ENCODE data around the gene COX4I1.
"Not testable (repeated sequence)": the region's sequence is repeated elsewhere in the genome, so short reads cannot be mapped to it uniquely, and the experiment has no call there.

The COX4I1 gene

GRCh38 chr16:85808926-85809325 lies 9.4 kb downstream of the COX4I1 start:
- no peak for TF ChIP-seq SPI1 (IDR thresholded peaks at IDR 0.05; ENCODE audit: low read depth, low read length)
- TF ChIP-seq POU2F2 (IDR thresholded peaks at IDR 0.05; ENCODE audit: low read depth, low read length), result no peak
- TF ChIP-seq TAF1 (IDR thresholded peaks at IDR 0.05; ENCODE audit: low read depth, low read length), result no peak
- TF ChIP-seq POLR2A (IDR thresholded peaks at IDR 0.05; ENCODE audit: low read depth, low read length), result no peak
- TF ChIP-seq POLR2AphosphoS5 (IDR thresholded peaks at IDR 0.05; ENCODE audit: low read depth, low read length), result no peak
- TF ChIP-seq PAX5 (IDR thresholded peaks at IDR 0.05; ENCODE audit: insufficient read depth, low read length, severe bottlenecking), result no peak
- no peak for DNase-seq (ENCODE audit: insufficient read length, low spot score)
- FAIRE-seq, result no peak

DNA sequence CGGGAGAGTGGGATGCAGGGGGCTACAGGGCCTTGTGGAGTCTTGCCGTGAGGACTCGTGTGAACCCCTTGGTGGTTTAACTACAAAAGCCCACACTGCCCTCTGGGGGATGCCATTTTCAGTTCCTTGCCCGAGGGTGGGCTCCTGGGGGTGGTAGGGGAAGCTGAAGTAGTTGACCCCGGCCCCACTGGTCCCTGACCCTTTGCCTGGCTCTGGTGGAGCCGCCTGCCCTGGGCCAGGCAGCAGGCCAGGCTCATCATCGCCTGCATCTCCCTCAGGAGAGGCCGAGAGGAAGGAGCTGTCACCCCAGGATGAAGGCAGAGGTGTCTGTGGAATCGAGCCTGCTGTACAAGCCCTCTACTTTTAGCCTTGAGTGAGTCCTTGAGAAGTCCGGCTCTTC lies 10.2 kb downstream of the COX4I1 start:
- no peak for DNase-seq (ENCODE audit: insufficient read length, low spot score)
- TF ChIP-seq SPI1 (IDR thresholded peaks at IDR 0.05; ENCODE audit: low read depth, low read length), result no peak
- TF ChIP-seq POU2F2 (IDR thresholded peaks at IDR 0.05; ENCODE audit: low read depth, low read length), result no peak
- TF ChIP-seq POLR2A (IDR thresholded peaks at IDR 0.05; ENCODE audit: low read depth, low read length), result no peak
- TF ChIP-seq TAF1 (IDR thresholded peaks at IDR 0.05; ENCODE audit: low read depth, low read length), result no peak
- TF ChIP-seq POLR2AphosphoS5 (IDR thresholded peaks at IDR 0.05; ENCODE audit: low read depth, low read length), result no peak
- no peak for TF ChIP-seq PAX5 (IDR thresholded peaks at IDR 0.05; ENCODE audit: insufficient read depth, low read length, severe bottlenecking)
- no peak for FAIRE-seq

GRCh38 chr16:85810097-85810741 lies 10.7 kb downstream of the COX4I1 start:
- DNase-seq (ENCODE audit: insufficient read length, low spot score), result no peak
- TF ChIP-seq POU2F2 (IDR thresholded peaks at IDR 0.05; ENCODE audit: low read depth, low read length) (no peak), TAF1 (IDR thresholded peaks at IDR 0.05; ENCODE audit: low read depth, low read length) (no peak), SPI1 (IDR thresholded peaks at IDR 0.05; ENCODE audit: low read depth, low read length) (no peak), PAX5 (IDR thresholded peaks at IDR 0.05; ENCODE audit: insufficient read depth, low read length, severe bottlenecking) (no peak), POLR2A (IDR thresholded peaks at IDR 0.05; ENCODE audit: low read depth, low read length) (no peak)
- FAIRE-seq, result no peak

GRCh38 chr16:85810742-85811115 lies 11.2 kb downstream of the COX4I1 start:
- DNase-seq (ENCODE audit: insufficient read length, low spot score) (no peak), FAIRE-seq (no peak)
- no peak for TF ChIP-seq TAF1 (IDR thresholded peaks at IDR 0.05; ENCODE audit: low read depth, low read length)
- no peak for TF ChIP-seq PAX5 (IDR thresholded peaks at IDR 0.05; ENCODE audit: insufficient read depth, low read length, severe bottlenecking)
- TF ChIP-seq POLR2A (IDR thresholded peaks at IDR 0.05; ENCODE audit: low read depth, low read length), result no peak
- TF ChIP-seq POLR2AphosphoS5 (IDR thresholded peaks at IDR 0.05; ENCODE audit: low read depth, low read length), result no peak

DNA sequence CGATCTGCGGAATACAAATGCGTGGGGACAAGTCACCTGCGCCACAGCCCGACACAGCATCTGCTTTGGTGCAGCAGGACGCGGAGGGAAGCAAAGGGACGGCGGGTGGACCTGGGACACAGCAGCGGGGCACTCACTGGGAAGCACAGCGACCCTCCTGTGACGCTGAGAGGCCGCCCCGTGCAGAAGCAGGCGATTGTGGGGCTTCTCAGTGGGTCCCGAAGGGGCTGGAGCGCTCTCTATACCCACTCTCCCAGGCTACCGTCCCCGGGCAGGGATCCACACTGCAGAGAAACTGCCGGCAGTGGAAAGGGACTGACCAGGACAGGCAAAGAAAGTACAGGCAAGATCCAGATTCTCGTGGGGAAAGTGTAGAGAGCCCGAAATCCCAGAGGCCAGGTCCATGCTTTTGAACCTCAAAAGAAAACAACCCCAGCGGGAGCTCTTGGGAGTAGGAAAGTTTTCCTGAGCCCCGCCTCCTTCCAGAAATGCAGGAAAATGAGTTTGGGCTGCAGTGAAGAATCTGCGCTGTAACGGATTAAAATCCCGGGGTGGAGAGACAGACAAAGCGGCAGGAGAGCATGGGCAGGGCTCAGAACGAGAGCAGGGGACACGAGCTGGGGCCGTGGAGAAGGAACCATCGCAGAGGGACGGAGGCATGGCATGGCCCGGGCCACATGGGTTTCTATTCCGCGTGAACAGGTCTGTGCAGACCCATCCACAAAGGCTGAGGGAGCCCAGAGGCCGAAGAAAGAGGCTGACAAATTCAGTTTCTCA lies 12.7 kb downstream of the COX4I1 start:
- no peak for TF ChIP-seq SPI1 (IDR thresholded peaks at IDR 0.05; ENCODE audit: low read depth, low read length)
- no peak for TF ChIP-seq POU2F2 (IDR thresholded peaks at IDR 0.05; ENCODE audit: low read depth, low read length)
- TF ChIP-seq POLR2AphosphoS5 (IDR thresholded peaks at IDR 0.05; ENCODE audit: low read depth, low read length), result no peak
- no peak for TF ChIP-seq TAF1 (IDR thresholded peaks at IDR 0.05; ENCODE audit: low read depth, low read length)
- no peak for TF ChIP-seq PAX5 (IDR thresholded peaks at IDR 0.05; ENCODE audit: insufficient read depth, low read length, severe bottlenecking)
- TF ChIP-seq POLR2A (IDR thresholded peaks at IDR 0.05; ENCODE audit: low read depth, low read length), result no peak
- FAIRE-seq, result no peak
- no peak for DNase-seq (ENCODE audit: insufficient read length, low spot score)

DNA sequence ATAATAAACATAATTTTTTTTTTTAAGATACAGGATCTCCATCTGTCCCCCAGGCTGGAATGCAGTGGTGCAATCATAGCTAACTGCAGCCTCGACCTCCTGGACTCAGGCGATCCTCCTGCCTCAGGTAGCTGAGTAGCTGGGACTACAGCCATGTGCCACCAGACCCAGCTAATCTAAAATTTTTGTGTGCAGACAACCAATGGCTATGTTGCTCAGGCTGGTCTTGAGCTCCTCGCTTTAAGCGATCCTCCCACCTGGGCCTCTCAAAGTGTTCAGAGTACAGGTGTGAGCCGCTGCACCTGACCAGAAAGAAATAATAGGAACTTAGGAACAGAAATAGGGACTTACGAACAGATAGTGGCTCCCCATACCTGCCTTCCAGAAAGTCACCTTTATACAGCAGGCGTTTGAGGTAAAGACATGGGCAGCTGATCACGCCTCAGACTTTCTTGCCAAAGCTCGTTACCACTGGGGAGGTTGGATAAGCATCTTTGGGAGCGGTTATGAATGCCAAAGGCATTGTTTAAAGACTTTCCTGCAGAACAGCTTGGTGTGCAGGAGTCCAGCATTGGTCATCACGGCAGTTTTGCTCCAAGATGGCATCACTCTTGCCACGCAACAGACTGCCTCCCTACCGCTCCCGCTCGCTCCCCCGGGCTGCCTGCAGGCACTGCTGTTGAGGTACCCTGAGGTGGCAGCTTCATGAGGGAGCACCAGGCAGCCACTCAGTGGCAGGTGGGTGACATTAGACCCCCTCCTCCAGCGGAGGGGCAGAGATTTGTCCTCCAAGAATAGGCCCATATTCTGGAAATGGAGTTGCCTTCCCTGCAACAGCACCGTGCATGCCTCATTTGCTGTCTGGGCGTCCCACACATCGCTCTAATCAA lies 13.6 kb downstream of the COX4I1 start:
- no peak for DNase-seq (ENCODE audit: insufficient read length, low spot score)
- no peak for FAIRE-seq
- TF ChIP-seq POLR2A (IDR thresholded peaks at IDR 0.05; ENCODE audit: low read depth, low read length), result no peak
- no peak for TF ChIP-seq POLR2AphosphoS5 (IDR thresholded peaks at IDR 0.05; ENCODE audit: low read depth, low read length)
- no peak for TF ChIP-seq PAX5 (IDR thresholded peaks at IDR 0.05; ENCODE audit: insufficient read depth, low read length, severe bottlenecking)
- no peak for TF ChIP-seq POU2F2 (IDR thresholded peaks at IDR 0.05; ENCODE audit: low read depth, low read length)
- TF ChIP-seq TAF1 (IDR thresholded peaks at IDR 0.05; ENCODE audit: low read depth, low read length), result no peak
- no peak for TF ChIP-seq SPI1 (IDR thresholded peaks at IDR 0.05; ENCODE audit: low read depth, low read length)

DNA sequence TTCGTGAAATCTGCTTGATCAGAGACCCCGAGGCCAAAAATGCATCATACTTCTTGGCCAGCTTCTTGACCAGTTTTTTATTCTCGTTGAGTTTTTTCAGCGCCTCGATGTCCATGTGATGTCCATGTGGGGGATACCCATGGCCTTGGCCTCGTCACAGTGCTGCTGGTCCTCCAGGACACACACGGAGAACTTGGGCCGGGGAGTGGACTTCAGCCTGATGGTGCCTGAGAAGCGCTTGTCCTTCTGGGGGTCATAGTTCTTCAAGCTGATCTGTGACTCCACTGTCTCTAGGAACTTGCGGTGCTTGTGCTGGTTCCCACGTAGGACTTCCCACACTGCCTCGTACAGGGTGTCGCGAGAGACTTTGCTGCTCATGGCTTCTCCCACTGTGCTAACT lies 16.7 kb downstream of the COX4I1 start:
- DNase-seq (ENCODE audit: insufficient read length, low spot score) (no peak), FAIRE-seq (no peak)
- TF ChIP-seq SPI1 (IDR thresholded peaks at IDR 0.05; ENCODE audit: low read depth, low read length), result no peak
- no peak for TF ChIP-seq POLR2A (IDR thresholded peaks at IDR 0.05; ENCODE audit: low read depth, low read length)
- TF ChIP-seq TAF1 (IDR thresholded peaks at IDR 0.05; ENCODE audit: low read depth, low read length), result no peak
- no peak for TF ChIP-seq POU2F2 (IDR thresholded peaks at IDR 0.05; ENCODE audit: low read depth, low read length)
- TF ChIP-seq POLR2AphosphoS5 (IDR thresholded peaks at IDR 0.05; ENCODE audit: low read depth, low read length), result no peak
- no peak for TF ChIP-seq PAX5 (IDR thresholded peaks at IDR 0.05; ENCODE audit: insufficient read depth, low read length, severe bottlenecking)

DNA sequence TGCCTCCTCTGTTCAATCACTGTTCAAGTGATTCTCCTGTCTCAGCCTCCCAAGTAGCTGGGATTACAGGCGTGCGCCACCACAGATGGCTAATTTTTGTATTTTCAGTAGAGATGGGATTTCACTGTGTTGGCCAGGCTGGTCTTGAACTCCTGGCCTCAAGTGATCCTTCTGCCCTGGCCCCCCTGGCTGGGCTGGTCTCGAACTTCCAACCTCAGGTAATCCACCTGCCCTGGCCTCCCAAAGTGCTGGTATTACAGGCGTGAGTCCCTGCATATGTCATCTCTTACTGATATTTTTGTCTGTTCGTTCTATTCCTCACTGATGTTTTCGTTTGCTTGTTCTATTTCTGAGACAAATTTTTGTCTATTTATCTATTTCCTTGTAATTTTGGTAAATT lies 17.7 kb downstream of the COX4I1 start:
- DNase-seq (ENCODE audit: insufficient read length, low spot score); FAIRE-seq: not testable (repeated sequence)

GRCh38 chr16:85819245-85819644 lies 19.8 kb downstream of the COX4I1 start:
- DNase-seq (ENCODE audit: insufficient read length, low spot score), result peak; percentile 64
- peak; percentile 26 for FAIRE-seq
- TF ChIP-seq POU2F2 (IDR thresholded peaks at IDR 0.05; ENCODE audit: low read depth, low read length), result no peak
- TF ChIP-seq TAF1 (IDR thresholded peaks at IDR 0.05; ENCODE audit: low read depth, low read length), result no peak
- no peak for TF ChIP-seq POLR2A (IDR thresholded peaks at IDR 0.05; ENCODE audit: low read depth, low read length)
- TF ChIP-seq PAX5 (IDR thresholded peaks at IDR 0.05; ENCODE audit: insufficient read depth, low read length, severe bottlenecking), result no peak
- TF ChIP-seq POLR2AphosphoS5 (IDR thresholded peaks at IDR 0.05; ENCODE audit: low read depth, low read length), result no peak
- TF ChIP-seq SPI1 (IDR thresholded peaks at IDR 0.05; ENCODE audit: low read depth, low read length), result no peak
